Mucosa of descending colon (tissue), 3 donors: Measurements from ENCODE around the gene CCDC30. TPM values are rescaled to one million over a fixed set of nuclear protein-coding genes. Genes with fewer than 3 reads are reported as not detected.

ENCODE experiments used
- ATAC-seq: fragments of 200-7000 bp; cut with Tn5 transposase; one replicate; pipeline ENCODE4 v1.9.1; 2020; ENCODE audit warnings: mild to moderate bottlenecking, moderate library complexity
- DNase-seq, 3 donors: peaks; one replicate each; pipeline ENCODE4 v3.0.0-alpha.2; 2020
- H3K36me3 ChIP-seq: fragments of 200-600 bp; one replicate; pipeline ENCODE4 v1.8.0; 2021; ENCODE audit warnings: low read depth, mild to moderate bottlenecking
- H3K4me1 ChIP-seq: fragments of 200-600 bp; one replicate; pipeline ENCODE4 v1.8.0; 2021; ENCODE audit warnings: low read depth, mild to moderate bottlenecking
- H3K4me3 ChIP-seq: fragments of 200-600 bp; one replicate; pipeline ENCODE4 v1.8.0; 2021; ENCODE audit warnings: mild to moderate bottlenecking
- H3K9me3 ChIP-seq: fragments of 200-600 bp; one replicate; pipeline ENCODE4 v1.8.0; 2021; ENCODE audit warnings: mild to moderate bottlenecking
- CTCF ChIP-seq: fragments of 200-600 bp; IDR thresholded peaks from one replicate; pipeline ENCODE4 v1.8.0; 2022; ENCODE audit warnings: antibody characterized with exemption, mild to moderate bottlenecking
- intact Hi-C, 2 donors: fragments of 100-400 bp; cut with DNase I in 1 of 2; cut with micrococcal nuclease in 1 of 2; formaldehyde crosslinking; loops; one replicate each; pipeline versions ENCODE4 v1.11.0 to v1.11.1; 2022; cut with DNase I, micrococcal nuclease
- total RNA-seq, 3 donors: library from RNA; stranded (reverse); fragmentation: NEBNext Ultra II Directional in 2 of 3; extraction: Animal tissue kit (Norgen Biotek cat#: 25700) in 2 of 3; gene quantifications; one replicate each; pipeline versions ENCODE4 v1.2.1 to v1.2.4, GENCODE V29; 2021 to 2023
- donor health status: DM: no; HTN: no; CAD: no; lungs with moderate emphysema.
- donor health status: DM: no; HTN: no; CAD: no.
- donor health status: DM: no; HTN: yes; CAD: no.

CCDC30 gene
- total RNA-seq, 3 donors from 2014 or later = 2.2 to 3.8 (median 3.7) TPM

- Histone ChIP-seq H3K36me3 (no peaks in the 10 kb centered on the region), H3K4me1 (no peaks in the 10 kb centered on the region), H3K9me3 (no peaks in the 10 kb centered on the region), H3K4me3 (no peak overlapping the region)
- DNase-seq = no peak
- no peak for TF ChIP-seq CTCF
- no peak for ATAC-seq
- intact Hi-C loops = no loop called here
These were observed 88.5 kb downstream of the CCDC30 start for GRCh38 chr1:42551590-42551989.

GRCh38 chr1:42552636-42553035 is 89.5 kb downstream of the CCDC30 start:
- no peaks in the 10 kb centered on the region for H3K4me1 ChIP-seq
- TF ChIP-seq CTCF = no peak
- no peaks in the 10 kb centered on the region for H3K36me3 ChIP-seq
- H3K9me3 ChIP-seq = no peaks in the 10 kb centered on the region
- ATAC-seq (no peak), DNase-seq (no peak)
- intact Hi-C loops = no loop called here
- no peak overlapping the region for H3K4me3 ChIP-seq

- TF ChIP-seq CTCF = no peak
- intact Hi-C loops = no loop called here
- no peak for DNase-seq
- ATAC-seq = no peak
- Histone ChIP-seq H3K4me1 (no peaks in the 10 kb centered on the region), H3K4me3 (no peak overlapping the region), H3K36me3 (no peaks in the 10 kb centered on the region), H3K9me3 (peaks cover 3% of the 10 kb centered on the region)
These were observed 94.3 kb downstream of the CCDC30 start for GRCh38 chr1:42557230-42557851.

- no peak for DNase-seq
- no peak for TF ChIP-seq CTCF
- Histone ChIP-seq H3K4me3 (no peak overlapping the region), H3K36me3 (no peaks in the 10 kb centered on the region), H3K9me3 (no peaks in the 10 kb centered on the region), H3K4me1 (no peaks in the 10 kb centered on the region)
- intact Hi-C loops = no loop called here
- ATAC-seq = no peak
These were observed 104.0 kb downstream of the CCDC30 start for GRCh38 chr1:42567038-42567437.

- no peaks in the 10 kb centered on the region for H3K9me3 ChIP-seq
- no peak overlapping the region for H3K4me3 ChIP-seq
- H3K4me1 ChIP-seq = no peaks in the 10 kb centered on the region
- DNase-seq = no peak
- no peak for ATAC-seq
- no peaks in the 10 kb centered on the region for H3K36me3 ChIP-seq
- intact Hi-C loops = loop anchor here in 1 of 2 donors (10.0 kb wide), 1 partner anchor 168 kb away; the partner anchor contains the start of gene CLDN19
- no peak for TF ChIP-seq CTCF
These were observed 113.8 kb downstream of the CCDC30 start for GRCh38 chr1:42576935-42577334.

GRCh38 chr1:42586016-42586415 is 122.9 kb downstream of the CCDC30 start:
- intact Hi-C loops = no loop called here
- ATAC-seq = no peak
- Histone ChIP-seq H3K9me3 (peaks cover 21% of the 10 kb centered on the region), H3K4me1 (no peaks in the 10 kb centered on the region), H3K36me3 (no peaks in the 10 kb centered on the region), H3K4me3 (no peak overlapping the region)
- no peak for DNase-seq
- TF ChIP-seq CTCF = no peak
